Esophagus squamous epithelium (tissue), 5 donors: Measurements from ENCODE around the gene MRGPRD. TPM values are rescaled to one million over a fixed set of nuclear protein-coding genes. Genes with fewer than 3 reads are reported as not detected.
"Not testable (repeated sequence)": the region's sequence is repeated elsewhere in the genome, so short reads cannot be mapped to it uniquely, and the experiment has no call there.

Source experiments
- DNase-seq: peaks from one replicate; lab custom pipeline; 2025; lab: John Stamatoyannopoulos, UW
- H3K27ac ChIP-seq, 4 donors: fragments of 200-600 bp; sonication (generic); one replicate each; pipeline ENCODE4 v1.5.1; 2016 to 2019; ENCODE audit warnings: mild to moderate bottlenecking in 1 of 4
- H3K27me3 ChIP-seq, 4 donors: fragments of 200-600 bp; sonication (generic); 1 replicate in 3 of 4; 2 replicates in 1 of 4; pipeline versions ENCODE4 v1.5.1 to v1.6.0; 2017 to 2021; ENCODE audit warnings: antibody characterized with exemption in 1 of 4
- H3K36me3 ChIP-seq, 3 donors: fragments of 200-600 bp; sonication (generic); one replicate each; pipeline ENCODE4 v1.5.1; 2016 to 2019
- H3K4me1 ChIP-seq, 3 donors: fragments of 200-600 bp; sonication (generic); one replicate each; pipeline ENCODE4 v1.5.1; 2017 to 2019
- H3K4me3 ChIP-seq, 4 donors: fragments of 200-600 bp; sonication (generic); 1 replicate in 3 of 4; 2 replicates in 1 of 4; pipeline ENCODE4 v1.5.1; 2016 to 2019; ENCODE audit warnings: mild to moderate bottlenecking in 2 of 4, moderate library complexity in 1 of 4
- H3K9me3 ChIP-seq, 3 donors: fragments of 200-600 bp; sonication (generic); one replicate each; pipeline ENCODE4 v1.5.1; 2016 to 2019
- CTCF ChIP-seq, 6 experiments: fragments of 450-650 bp in 4 of 6; fragments of 200-600 bp in 2 of 6; sonication (generic) in 2 of 6; IDR thresholded peaks; one replicate each; pipeline ENCODE4 v1.5.1; 2016 to 2019; ENCODE audit warnings: antibody characterized with exemption in 6 of 6, mild to moderate bottlenecking in 4 of 6, moderate library complexity in 4 of 6
- POLR2A ChIP-seq, 4 donors: fragments of 450-650 bp; IDR thresholded peaks; one replicate each; pipeline ENCODE4 v1.6.1; 2017; ENCODE audit warnings: antibody characterized with exemption in 4 of 4, mild to moderate bottlenecking in 4 of 4, moderate library complexity in 3 of 4
- WGBS, 2 donors: methylation state at CpG; one replicate each; pipeline ENCODE4 v1.1.5; 2018; 5-methylcytosine and 5-hydroxymethylcytosine counted together
- intact Hi-C: fragments of 100-400 bp; cut with DNase I; formaldehyde crosslinking; loops from one replicate; pipeline ENCODE4 v1.15.0; 2022
- total RNA-seq, 4 donors: library from RNA; depleted of rRNA; stranded (reverse); fragments of >200 nt; gene quantifications; one replicate each; pipeline ENCODE4 v1.1.0, GENCODE V29; 2016
- donor health status: DM: yes; HTN: yes; CAD: no.

The MRGPRD gene
- total RNA-seq, 4 donors from 2014 or later, result not detected

- intact Hi-C loops, result no loop called here
These were observed 2.8 kb downstream of the MRGPRD start for GRCh38 chr11:68977781-68978625.

GRCh38 chr11:68976563-68976962 lies 4.2 kb downstream of the MRGPRD start:
- H3K4me3 ChIP-seq, result no peak overlapping the region
- H3K36me3 ChIP-seq, result no peaks in the 10 kb centered on the region
- TF ChIP-seq POLR2A (IDR thresholded peaks at IDR 0.05) (no peak), CTCF (IDR thresholded peaks at IDR 0.05) (no peak)
- no peaks in the 10 kb centered on the region for H3K9me3 ChIP-seq
- peaks cover 0 to 6% (median 4%) of the 10 kb centered on the region in 3 donors for H3K4me1 ChIP-seq
- no peak for DNase-seq
- WGBS, 2 donors, result 51 to 80% methylated on average over 1 to 4 of the region's 4 CpGs
- intact Hi-C loops, result no loop called here
- peaks cover 0 to 9% (median 0%) of the 10 kb centered on the region in 4 donors for H3K27me3 ChIP-seq
- H3K27ac ChIP-seq, result no peak overlapping the region

More at GRCh38 chr11:68977781-68978625, 2.8 kb downstream of the MRGPRD start:
- TF ChIP-seq POLR2A (IDR thresholded peaks at IDR 0.05), result no peak
- TF ChIP-seq CTCF (IDR thresholded peaks at IDR 0.05), result no peak
- Histone ChIP-seq H3K4me1 (peaks cover 0 to 6% (median 4%) of the 10 kb centered on the region in 3 donors), H3K27ac (no peak overlapping the region), H3K36me3 (no peaks in the 10 kb centered on the region), H3K9me3 (no peaks in the 10 kb centered on the region), H3K4me3 (no peak overlapping the region), H3K27me3 (peaks cover 0 to 6% (median 0%) of the 10 kb centered on the region in 4 donors)
- 56 to 75% methylated on average over 10 to 11 of the region's 14 CpGs for WGBS, 2 donors
- no peak for DNase-seq

- intact Hi-C loops, result no loop called here
- no peak for TF ChIP-seq CTCF (IDR thresholded peaks at IDR 0.05)
- TF ChIP-seq POLR2A (IDR thresholded peaks at IDR 0.05), result no peak
- WGBS, 2 donors, result 60 to 74% methylated on average over 4 of the region's 4 CpGs
- DNase-seq, result no peak
- no peak overlapping the region for H3K27ac ChIP-seq
- H3K36me3 ChIP-seq, result no peaks in the 10 kb centered on the region
- peaks cover 0 to 6% (median 4%) of the 10 kb centered on the region in 3 donors for H3K4me1 ChIP-seq
- H3K9me3 ChIP-seq, result no peaks in the 10 kb centered on the region
- peaks cover 0 to 9% (median 0%) of the 10 kb centered on the region in 4 donors for H3K27me3 ChIP-seq
- no peak overlapping the region for H3K4me3 ChIP-seq
These were observed 4.7 kb downstream of the MRGPRD start for GRCh38 chr11:68976095-68976494.

- H3K27ac ChIP-seq, result no peak overlapping the region
These were observed 6.2 kb downstream of the MRGPRD start for GRCh38 chr11:68974421-68975194.

GRCh38 chr11:68973706-68974105 lies 7.1 kb downstream of the MRGPRD start:
- intact Hi-C loops, H3K4me3 ChIP-seq, H3K4me1 ChIP-seq, H3K36me3 ChIP-seq, DNase-seq, H3K9me3 ChIP-seq, H3K27ac ChIP-seq, H3K27me3 ChIP-seq: not testable (repeated sequence)
- 75 to 87% methylated on average over 7 to 10 of the region's 12 CpGs for WGBS, 2 donors

More at GRCh38 chr11:68974421-68975194, 6.2 kb downstream of the MRGPRD start:
- H3K4me3 ChIP-seq, result no peak overlapping the region
- H3K9me3 ChIP-seq, result no peaks in the 10 kb centered on the region
- WGBS, 2 donors, result 87 to 91% methylated on average over 4 of the region's 23 CpGs
- H3K36me3 ChIP-seq, result no peaks in the 10 kb centered on the region
- intact Hi-C loops, result no loop called here
- DNase-seq, result no peak
- peaks cover 0 to 13% (median 0%) of the 10 kb centered on the region in 4 donors for H3K27me3 ChIP-seq
- H3K4me1 ChIP-seq, result peaks cover 0 to 6% (median 4%) of the 10 kb centered on the region in 3 donors
- TF ChIP-seq POLR2A (IDR thresholded peaks at IDR 0.05), result no peak
- no peak for TF ChIP-seq CTCF (IDR thresholded peaks at IDR 0.05)
